Natural killer cell (primary cell): Measurements from ENCODE around the gene CHKA. TPM values are rescaled to one million over a fixed set of nuclear protein-coding genes. Genes with fewer than 3 reads are reported as not detected.

Experiments
- ATAC-seq, 3 donors: fragments of 150-1000 bp in 2 of 3; fragments of 200-7000 bp in 1 of 3; cut with Tn5 transposase; 1 replicate in 1 of 3; 2 replicates in 2 of 3; pipeline ENCODE4 v1.10.0; 2021; ENCODE audit warnings: mild to moderate bottlenecking in 2 of 3, moderate library complexity in 2 of 3
- DNase-seq, 2 donors: peaks; one replicate each; pipeline versions ENCODE4 v3.0.0 to v3.0.0-alpha.2; 2013 to 2021; ENCODE audit warnings: mixed read lengths in 1 of 2
- H3K27ac ChIP-seq: one replicate; pipeline ENCODE4 v1.5.1; 2013; ENCODE audit warnings: mild to moderate bottlenecking, low read length
- H3K27me3 ChIP-seq: one replicate; pipeline ENCODE4 v1.6.1; 2013; ENCODE audit warnings: low read length; ENCODE audit not compliant: control insufficient read depth, insufficient read depth
- H3K36me3 ChIP-seq: one replicate; pipeline ENCODE4 v1.6.1; 2013; ENCODE audit warnings: low read length; ENCODE audit not compliant: control insufficient read depth, insufficient read depth
- H3K4me1 ChIP-seq: one replicate; pipeline ENCODE4 v1.6.1; 2013; ENCODE audit warnings: low read length; ENCODE audit not compliant: control insufficient read depth, insufficient read depth
- H3K4me3 ChIP-seq: one replicate; pipeline ENCODE4 v1.5.1; 2013; ENCODE audit warnings: low read length
- H3K9me3 ChIP-seq: one replicate; pipeline ENCODE4 v1.6.1; 2013; ENCODE audit warnings: low read length; ENCODE audit not compliant: control insufficient read depth, insufficient read depth
- H3K27ac Mint-ChIP-seq, 2 donors: one replicate each; pipeline ENCODE4 v1.8.0; 2022; ENCODE audit warnings: mild to moderate bottlenecking in 2 of 2, mixed read lengths in 2 of 2, moderate library complexity in 1 of 2
- H3K27me3 Mint-ChIP-seq, 2 donors: one replicate each; pipeline ENCODE4 v1.8.0; 2022; ENCODE audit warnings: low read depth in 2 of 2, mixed read lengths in 2 of 2
- H3K36me3 Mint-ChIP-seq: one replicate; pipeline ENCODE4 v1.8.0; 2022; ENCODE audit warnings: mixed read lengths
- H3K4me1 Mint-ChIP-seq, 2 donors: one replicate each; pipeline ENCODE4 v1.8.0; 2022; ENCODE audit warnings: mixed read lengths in 2 of 2
- H3K4me3 Mint-ChIP-seq: one replicate; pipeline ENCODE4 v1.8.0; 2022; ENCODE audit warnings: mild to moderate bottlenecking, moderate library complexity, mixed read lengths
- H3K9me3 Mint-ChIP-seq, 2 donors: one replicate each; pipeline ENCODE4 v1.8.0; 2022; ENCODE audit warnings: mixed read lengths in 2 of 2
- CTCF ChIP-seq: fragments of 200-600 bp; IDR thresholded peaks from one replicate; pipeline ENCODE4 v1.8.0; 2022; ENCODE audit warnings: antibody characterized with exemption
- WGBS: methylation state at CpG from one replicate; pipeline ENCODE4 v1.1.7; 2013; ENCODE audit warnings: missing lambda C conversion rate; ENCODE audit not compliant: insufficient coverage; 5-methylcytosine and 5-hydroxymethylcytosine counted together
- intact Hi-C: fragments of 100-400 bp; cut with micrococcal nuclease; formaldehyde crosslinking; loops from one replicate; pipeline ENCODE4 v1.14.2; 2022
- total RNA-seq, 4 donors: library from RNA; stranded (reverse); fragments of 120-200 nt in 1 of 4; gene quantifications; one replicate each; pipeline versions ENCODE4 v1.2.3 to v1.2.4, GENCODE V29; 2013 to 2022

CHKA gene
- total RNA-seq, 3 donors from 2014 or later (not counting 1 experiment from before 2014, with no cell fraction given): 15.8 to 24.6 (median 24.4) TPM

GRCh38 chr11:68090287-68090686, 30.9 kb downstream of the CHKA start:
- Histone ChIP-seq H3K27ac (peak overlapping the region; percentile 26), H3K4me3 (no peak overlapping the region), H3K9me3 (no peaks in the 10 kb centered on the region), H3K27me3 (no peaks in the 10 kb centered on the region), H3K4me1 (no peaks in the 10 kb centered on the region), H3K36me3 (no peaks in the 10 kb centered on the region)
- WGBS: no CpG with 5 or more reads among the region's 1 CpG
- DNase-seq (no peak), ATAC-seq (peak in 1 of 3 donors; percentile 17)
- H3K27ac Mint-ChIP-seq: peak overlapping the region; percentile 78 to 80
- H3K27me3 Mint-ChIP-seq: no peaks in the 10 kb centered on the region
- intact Hi-C loops: no loop called here
- H3K4me3 Mint-ChIP-seq: peak overlapping the region; percentile 66
- TF ChIP-seq CTCF: no peak
- no peaks in the 10 kb centered on the region for H3K36me3 Mint-ChIP-seq
- H3K4me1 Mint-ChIP-seq: peaks cover 14 to 21% of the 10 kb centered on the region in 2 donors
- H3K9me3 Mint-ChIP-seq: no peaks in the 10 kb centered on the region

GRCh38 chr11:68089679-68090078, 31.5 kb downstream of the CHKA start:
- Mint-ChIP-seq H3K27ac (peak overlapping the region; percentile 78 to 80), H3K4me1 (peaks cover 14 to 21% of the 10 kb centered on the region in 2 donors), H3K4me3 (no peak overlapping the region), H3K27me3 (no peaks in the 10 kb centered on the region), H3K36me3 (no peaks in the 10 kb centered on the region), H3K9me3 (no peaks in the 10 kb centered on the region)
- TF ChIP-seq CTCF: no peak
- DNase-seq: no peak
- H3K27me3 ChIP-seq: no peaks in the 10 kb centered on the region
- no peak for ATAC-seq
- H3K4me1 ChIP-seq: no peaks in the 10 kb centered on the region
- H3K4me3 ChIP-seq: no peak overlapping the region
- intact Hi-C loops: no loop called here
- no peak overlapping the region for H3K27ac ChIP-seq
- WGBS: 93% methylated on average over 8 of the region's 8 CpGs
- no peaks in the 10 kb centered on the region for H3K36me3 ChIP-seq
- no peaks in the 10 kb centered on the region for H3K9me3 ChIP-seq

- H3K27ac Mint-ChIP-seq: no peak overlapping the region
- no peak overlapping the region for H3K4me3 ChIP-seq
- H3K27ac ChIP-seq: no peak overlapping the region
- no peaks in the 10 kb centered on the region for H3K36me3 Mint-ChIP-seq
- peaks cover 3% of the 10 kb centered on the region for H3K36me3 ChIP-seq
- no peak for TF ChIP-seq CTCF
- intact Hi-C loops: no loop called here
- no peak for ATAC-seq
- no peaks in the 10 kb centered on the region for H3K4me1 ChIP-seq
- H3K4me3 Mint-ChIP-seq: no peak overlapping the region
- no peaks in the 10 kb centered on the region for H3K27me3 Mint-ChIP-seq
- H3K9me3 Mint-ChIP-seq: no peaks in the 10 kb centered on the region
- 100% methylated on average over 1 of the region's 3 CpGs for WGBS
- no peak for DNase-seq
- H3K4me1 Mint-ChIP-seq: no peaks in the 10 kb centered on the region
- H3K9me3 ChIP-seq: no peaks in the 10 kb centered on the region
- no peaks in the 10 kb centered on the region for H3K27me3 ChIP-seq
Measured at GRCh38 chr11:68083517-68083916, 37.7 kb downstream of the CHKA start.

GRCh38 chr11:68082481-68082880, 38.7 kb downstream of the CHKA start:
- H3K27ac Mint-ChIP-seq: no peak overlapping the region
- Histone ChIP-seq H3K4me1 (peaks cover 3% of the 10 kb centered on the region), H3K27me3 (no peaks in the 10 kb centered on the region), H3K27ac (no peak overlapping the region), H3K9me3 (no peaks in the 10 kb centered on the region), H3K36me3 (peaks cover 3% of the 10 kb centered on the region), H3K4me3 (no peak overlapping the region)
- intact Hi-C loops: no loop called here
- H3K9me3 Mint-ChIP-seq: no peaks in the 10 kb centered on the region
- TF ChIP-seq CTCF: no peak
- no peaks in the 10 kb centered on the region for H3K36me3 Mint-ChIP-seq
- H3K27me3 Mint-ChIP-seq: no peaks in the 10 kb centered on the region
- 88% methylated on average over 1 of the region's 3 CpGs for WGBS
- DNase-seq: no peak
- peaks cover 0 to 3% of the 10 kb centered on the region in 2 donors for H3K4me1 Mint-ChIP-seq
- no peak overlapping the region for H3K4me3 Mint-ChIP-seq
- ATAC-seq: no peak
